Spleen (tissue), 11 donors: ENCODE results near the gene ZNF804B. TPM values are rescaled to one million over a fixed set of nuclear protein-coding genes. Genes with fewer than 3 reads are reported as not detected.

ENCODE experiments used
- DNase-seq: peaks from one replicate; pipeline ENCODE4 v3.0.0-alpha.2; 2020
- H3K27ac ChIP-seq, 8 donors: fragments of 200-600 bp; sonication (generic) in 7 of 8; 1 replicate in 4 of 8; 2 replicates in 4 of 8; pipeline versions ENCODE4 v1.5.0 to v1.8.0; 2016 to 2021; ENCODE audit warnings: inconsistent platforms in 4 of 8, mild to moderate bottlenecking in 4 of 8, moderate library complexity in 1 of 8
- H3K27me3 ChIP-seq, 7 donors: fragments of 200-600 bp; sonication (generic) in 6 of 7; replicated peaks in 1 of 7; 1 replicate in 4 of 7; 2 replicates in 3 of 7; pipeline versions ENCODE4 v1.5.0 to v1.8.0; 2016 to 2021; ENCODE audit warnings: inconsistent platforms in 3 of 7, mild to moderate bottlenecking in 1 of 7
- H3K36me3 ChIP-seq, 6 donors: fragments of 200-600 bp; sonication (generic) in 5 of 6; 1 replicate in 4 of 6; 2 replicates in 2 of 6; pipeline versions ENCODE4 v1.5.0 to v1.8.0; 2016 to 2021; ENCODE audit warnings: inconsistent platforms in 2 of 6
- H3K4me1 ChIP-seq, 6 donors: fragments of 200-600 bp; sonication (generic) in 5 of 6; 1 replicate in 3 of 6; 2 replicates in 3 of 6; pipeline versions ENCODE4 v1.5.0 to v1.8.0; 2016 to 2021; ENCODE audit warnings: inconsistent platforms in 3 of 6
- H3K4me3 ChIP-seq, 8 donors: fragments of 200-600 bp; sonication (generic) in 7 of 8; 1 replicate in 4 of 8; 2 replicates in 4 of 8; pipeline versions ENCODE4 v1.5.0 to v1.8.0; 2016 to 2021; ENCODE audit warnings: inconsistent platforms in 4 of 8, mild to moderate bottlenecking in 4 of 8, moderate library complexity in 2 of 8
- H3K9me3 ChIP-seq, 8 donors: fragments of 200-600 bp; sonication (generic) in 7 of 8; 1 replicate in 4 of 8; 2 replicates in 4 of 8; pipeline versions ENCODE4 v1.5.0 to v1.8.0; 2016 to 2021; ENCODE audit warnings: inconsistent platforms in 4 of 8
- CTCF ChIP-seq, 11 experiments: fragments of 200-600 bp in 7 of 11; fragments of 450-650 bp in 4 of 11; sonication (generic) in 4 of 11; IDR thresholded peaks in 8 of 11; conservative IDR thresholded peaks in 3 of 11; 1 replicate in 7 of 11; 2 replicates in 4 of 11; pipeline versions ENCODE4 v1.4.0 to v1.8.0; 2016 to 2021; ENCODE audit warnings: antibody characterized with exemption in 11 of 11, inconsistent platforms in 4 of 11, mild to moderate bottlenecking in 1 of 11
- POLR2A ChIP-seq, 3 donors: fragments of 450-650 bp; IDR thresholded peaks; one replicate each; pipeline ENCODE4 v1.5.1; 2017; ENCODE audit warnings: antibody characterized with exemption in 3 of 3, mild to moderate bottlenecking in 1 of 3
- POLR2AphosphoS5 ChIP-seq, 3 donors: sonication (generic); formaldehyde crosslinking; IDR thresholded peaks; one replicate each; pipeline ENCODE4 v1.5.1; 2017; ENCODE audit warnings: antibody characterized with exemption in 3 of 3
- WGBS, 5 donors: extraction: QIAGEN DNeasy Blood & Tissue Kit in 3 of 5; methylation state at CpG; one replicate each; pipeline versions ENCODE4 v1.1.5 to v1.1.7; 2013 to 2018; 5-methylcytosine and 5-hydroxymethylcytosine counted together
- intact Hi-C: fragments of 100-400 bp; cut with DNase I; formaldehyde crosslinking; loops from one replicate; pipeline ENCODE4 v1.15.0; 2023; ENCODE audit warnings: low total_unique reads
- polyA plus RNA-seq, 3 donors: library from polyadenylated mRNA; stranded (reverse); fragments of 200-250 nt; gene quantifications; one replicate each; pipeline ENCODE4 v1.2.1, GENCODE V29; 2013
- total RNA-seq, 7 donors: library from RNA; depleted of rRNA in 3 of 7; stranded (reverse); fragments of >200 nt in 3 of 7; fragmentation: NEBNext Ultra II Directional in 4 of 7; extraction: Animal tissue kit (Norgen Biotek cat#: 25700) in 4 of 7; gene quantifications; one replicate each; pipeline versions ENCODE4 v1.1.0 to v1.2.1, GENCODE V29; 2016 to 2021
- donor health status: healthy with polysubstance abuse.
- donor health status: DM: no; HTN: no; CAD: no; lungs with moderate emphysema.
- donor health status: DM: no; HTN: no; CAD: no.
- donor health status: Bipolar disorder and iron deficiency.
- donor health status: healthy.
- donor health status: DM: no; HTN: no; CAD: no.
- donor health status: DM: yes; HTN: yes; CAD: no.

ZNF804B gene
- total and polyA plus RNA-seq, 10 donors: not detected

GRCh38 chr7:89060234-89060633 is 300.7 kb downstream of the ZNF804B start:
- Histone ChIP-seq H3K36me3 (no peaks in the 10 kb centered on the region), H3K4me3 (no peak overlapping the region), H3K27me3 (no peaks in the 10 kb centered on the region), H3K27ac (no peak overlapping the region), H3K4me1 (no peaks in the 10 kb centered on the region), H3K9me3 (no peaks in the 10 kb centered on the region)
- intact Hi-C loops: no loop called here
- TF ChIP-seq POLR2A (IDR thresholded peaks at IDR 0.05): no peak
- no peak for TF ChIP-seq CTCF (IDR thresholded peaks at IDR 0.05 in 8 of 11, conservative IDR thresholded peaks at IDR 0.05 in 3 of 11)
- TF ChIP-seq POLR2AphosphoS5 (IDR thresholded peaks at IDR 0.05): no peak
- 94 to 97% (median 94%) methylated on average over 2 of the region's 2 CpGs for WGBS, 5 donors
- no peak for DNase-seq

GRCh38 chr7:89064831-89065230 is 305.3 kb downstream of the ZNF804B start:
- Histone ChIP-seq H3K4me3 (no peak overlapping the region), H3K4me1 (no peaks in the 10 kb centered on the region), H3K27ac (no peak overlapping the region), H3K36me3 (no peaks in the 10 kb centered on the region), H3K9me3 (no peaks in the 10 kb centered on the region), H3K27me3 (no peaks in the 10 kb centered on the region)
- intact Hi-C loops: no loop called here
- TF ChIP-seq POLR2A (IDR thresholded peaks at IDR 0.05) (no peak), POLR2AphosphoS5 (IDR thresholded peaks at IDR 0.05) (no peak), CTCF (IDR thresholded peaks at IDR 0.05 in 8 of 11, conservative IDR thresholded peaks at IDR 0.05 in 3 of 11) (no peak)
- WGBS, 5 donors: 39 to 60% (median 42%) methylated on average over 3 of the region's 3 CpGs
- DNase-seq: no peak

GRCh38 chr7:89067048-89067447 is 307.5 kb downstream of the ZNF804B start:
- Histone ChIP-seq H3K27me3 (no peaks in the 10 kb centered on the region), H3K9me3 (no peaks in the 10 kb centered on the region), H3K4me1 (no peaks in the 10 kb centered on the region), H3K4me3 (no peak overlapping the region), H3K27ac (no peak overlapping the region), H3K36me3 (no peaks in the 10 kb centered on the region)
- intact Hi-C loops: no loop called here
- WGBS, 5 donors: 62 to 86% (median 74%) methylated on average over 3 of the region's 3 CpGs
- TF ChIP-seq POLR2A (IDR thresholded peaks at IDR 0.05): no peak
- TF ChIP-seq POLR2AphosphoS5 (IDR thresholded peaks at IDR 0.05): no peak
- no peak for TF ChIP-seq CTCF (IDR thresholded peaks at IDR 0.05 in 8 of 11, conservative IDR thresholded peaks at IDR 0.05 in 3 of 11)
- no peak for DNase-seq

- no peak for DNase-seq
- Histone ChIP-seq H3K27me3 (no peaks in the 10 kb centered on the region), H3K4me1 (no peaks in the 10 kb centered on the region)
These were observed 312.6 kb downstream of the ZNF804B start for GRCh38 chr7:89072081-89072480.

More at GRCh38 chr7:89072081-89072480, 312.6 kb downstream of the ZNF804B start:
- TF ChIP-seq CTCF (IDR thresholded peaks at IDR 0.05 in 8 of 11, conservative IDR thresholded peaks at IDR 0.05 in 3 of 11): no peak
- no peak for TF ChIP-seq POLR2AphosphoS5 (IDR thresholded peaks at IDR 0.05)
- TF ChIP-seq POLR2A (IDR thresholded peaks at IDR 0.05): no peak
- intact Hi-C loops: no loop called here
- no peak overlapping the region for H3K4me3 ChIP-seq
- no peaks in the 10 kb centered on the region for H3K36me3 ChIP-seq
- peaks cover 0 to 12% (median 0%) of the 10 kb centered on the region in 8 donors for H3K9me3 ChIP-seq
- no peak overlapping the region for H3K27ac ChIP-seq
